Neural cell (in vitro differentiated cells): Measurements from ENCODE around the gene LPGAT1. TPM values are rescaled to one million over a fixed set of nuclear protein-coding genes. Genes with fewer than 3 reads are reported as not detected.

Experiments
- H2AFZ ChIP-seq: fragments of 200-600, 300-800 bp; sonication (generic), shearing (Covaris generic); 2 replicates; pipeline ENCODE4 v1.6.0; 2014; ENCODE audit warnings: low read depth, mild to moderate bottlenecking, antibody characterized with exemption, low read length, moderate library complexity
- H3F3A ChIP-seq: fragments of 200-600 bp; shearing (Covaris generic); 2 replicates; pipeline ENCODE4 v1.6.1; 2016; ENCODE audit warnings: mild to moderate bottlenecking, moderate library complexity, mixed read lengths, antibody characterized with exemption, low read length; ENCODE audit not compliant: insufficient read depth, poor library complexity, severe bottlenecking
- H3K27ac ChIP-seq: fragments of 200-600, 300-800 bp; sonication (generic), shearing (Covaris generic); 2 replicates; pipeline ENCODE4 v1.5.1; 2014; ENCODE audit warnings: mild to moderate bottlenecking, low read length, moderate library complexity
- H3K27me3 ChIP-seq: fragments of 300-800, 200-600 bp; sonication (generic), shearing (Covaris generic); 2 replicates; pipeline ENCODE4 v1.6.0; 2014; ENCODE audit warnings: mild to moderate bottlenecking, low read depth, low read length, moderate library complexity; ENCODE audit not compliant: insufficient read depth
- H3K36me3 ChIP-seq: fragments of 300-800, 200-600 bp; sonication (generic), shearing (Covaris generic); 2 replicates; pipeline ENCODE4 v1.5.1; 2014; ENCODE audit warnings: mild to moderate bottlenecking, antibody characterized with exemption, low read length, moderate library complexity; ENCODE audit not compliant: insufficient read depth
- H3K4me2 ChIP-seq: fragments of 300-800, 200-600 bp; sonication (generic), shearing (Covaris generic); 2 replicates; pipeline ENCODE4 v1.6.0; 2014; ENCODE audit warnings: mild to moderate bottlenecking, low read length
- H3K4me3 ChIP-seq: fragments of 300-800, 200-600 bp; sonication (generic), shearing (Covaris generic); 2 replicates; pipeline ENCODE4 v1.5.1; 2014; ENCODE audit warnings: mild to moderate bottlenecking, low read length, moderate library complexity
- H3K79me2 ChIP-seq: fragments of 200-600 bp; shearing (Covaris generic); replicated peaks from 2 replicates; pipeline ENCODE4 v1.6.0; 2014; ENCODE audit warnings: mild to moderate bottlenecking, low read length, moderate library complexity; ENCODE audit not compliant: insufficient read depth
- H3K9ac ChIP-seq: fragments of 300-800, 200-600 bp; sonication (generic), shearing (Covaris generic); 2 replicates; pipeline ENCODE4 v1.6.1; 2016; ENCODE audit warnings: mild to moderate bottlenecking, low read length, mixed read lengths
- H3K9me2 ChIP-seq: fragments of 200-600 bp; shearing (Covaris generic); 2 replicates; pipeline ENCODE4 v1.6.1; 2016; ENCODE audit warnings: mild to moderate bottlenecking, low read length, mixed read lengths; ENCODE audit not compliant: insufficient read depth
- H3K9me3 ChIP-seq: fragments of 200-600, 300-800 bp; sonication (generic), shearing (Covaris generic); 2 replicates; pipeline ENCODE4 v1.6.1; 2016; ENCODE audit warnings: mild to moderate bottlenecking, mixed run types, low read length, moderate library complexity, mixed read lengths
- H4K20me1 ChIP-seq: fragments of 200-600 bp; shearing (Covaris generic); 2 replicates; pipeline ENCODE4 v1.6.1; 2016; ENCODE audit warnings: mild to moderate bottlenecking, mixed run types; ENCODE audit not compliant: insufficient read depth
- EP300 ChIP-seq: fragments of 450-650 bp; conservative IDR thresholded peaks from 2 replicates; pipeline ENCODE4 v1.6.1; 2014; ENCODE audit warnings: antibody characterized with exemption, mild to moderate bottlenecking, moderate library complexity; ENCODE audit not compliant: poor library complexity, severe bottlenecking
- EZH2 ChIP-seq: fragments of 200-600, 300-800 bp; shearing (Covaris generic), sonication (generic); IDR thresholded peaks from 2 replicates; pipeline ENCODE4 v1.6.1; 2014; ENCODE audit warnings: antibody characterized with exemption, low read length, borderline replicate concordance, mild to moderate bottlenecking; ENCODE audit not compliant: insufficient read depth, poor library complexity, severe bottlenecking
- MXI1 ChIP-seq: fragments of 450-650 bp; conservative IDR thresholded peaks from 2 replicates; pipeline ENCODE4 v1.6.1; 2014; ENCODE audit warnings: antibody characterized with exemption, mild to moderate bottlenecking; ENCODE audit not compliant: poor library complexity, severe bottlenecking
- POLR2AphosphoS5 ChIP-seq: IDR thresholded peaks from 2 replicates; pipeline ENCODE4 v1.6.1; 2012
- RAD21 ChIP-seq: fragments of 450-650 bp; conservative IDR thresholded peaks from 2 replicates; pipeline ENCODE4 v1.6.1; 2014; ENCODE audit warnings: antibody characterized with exemption, mild to moderate bottlenecking, moderate library complexity
- SMC3 ChIP-seq: fragments of 450-650 bp; conservative IDR thresholded peaks from 2 replicates; pipeline ENCODE4 v1.6.1; 2014; ENCODE audit warnings: antibody characterized with exemption, mild to moderate bottlenecking, moderate library complexity; ENCODE audit not compliant: poor library complexity
- TAF1 ChIP-seq: IDR thresholded peaks from 2 replicates; pipeline ENCODE4 v1.6.1; 2012; ENCODE audit warnings: low read depth
- polyA plus RNA-seq: library from polyadenylated mRNA; depleted of rRNA; stranded (reverse); fragments of >200 nt; gene quantifications from 2 replicates; pipeline ENCODE4 v1.2.3, GENCODE V29; 2014
- TF ChIP-seq, protein P1 (sequence below): IDR thresholded peaks from 2 replicates; pipeline ENCODE4 v1.6.1; 2012; ENCODE audit warnings: borderline replicate concordance
- TF ChIP-seq, protein P2 (sequence below): fragments of 450-650 bp; IDR thresholded peaks from 2 replicates; pipeline ENCODE4 v1.5.1; 2014; ENCODE audit warnings: antibody characterized with exemption, mild to moderate bottlenecking, moderate library complexity; ENCODE audit not compliant: poor library complexity, severe bottlenecking

The LPGAT1 gene
- polyA plus RNA-seq, 1 donor from 2014 or later, result 53.1 TPM

GRCh38 chr1:211715971-211716370, 114.6 kb downstream of the LPGAT1 start:
- Histone ChIP-seq H3K79me2 (no peaks in the 10 kb centered on the region), H3K27me3 (no peaks in the 10 kb centered on the region), H4K20me1 (no peaks in the 10 kb centered on the region), H3K9me3 (no peaks in the 10 kb centered on the region), H3K4me2 (no peak overlapping the region), H3K4me3 (no peak overlapping the region), H3F3A (no peaks in the 10 kb centered on the region), H3K9me2 (no peaks in the 10 kb centered on the region), H3K27ac (no peak overlapping the region), H3K36me3 (no peaks in the 10 kb centered on the region), H3K9ac (no peak overlapping the region), H2AFZ (no peak overlapping the region)
- TF ChIP-seq SMC3, result no peak
- TF ChIP-seq, protein P1, sequence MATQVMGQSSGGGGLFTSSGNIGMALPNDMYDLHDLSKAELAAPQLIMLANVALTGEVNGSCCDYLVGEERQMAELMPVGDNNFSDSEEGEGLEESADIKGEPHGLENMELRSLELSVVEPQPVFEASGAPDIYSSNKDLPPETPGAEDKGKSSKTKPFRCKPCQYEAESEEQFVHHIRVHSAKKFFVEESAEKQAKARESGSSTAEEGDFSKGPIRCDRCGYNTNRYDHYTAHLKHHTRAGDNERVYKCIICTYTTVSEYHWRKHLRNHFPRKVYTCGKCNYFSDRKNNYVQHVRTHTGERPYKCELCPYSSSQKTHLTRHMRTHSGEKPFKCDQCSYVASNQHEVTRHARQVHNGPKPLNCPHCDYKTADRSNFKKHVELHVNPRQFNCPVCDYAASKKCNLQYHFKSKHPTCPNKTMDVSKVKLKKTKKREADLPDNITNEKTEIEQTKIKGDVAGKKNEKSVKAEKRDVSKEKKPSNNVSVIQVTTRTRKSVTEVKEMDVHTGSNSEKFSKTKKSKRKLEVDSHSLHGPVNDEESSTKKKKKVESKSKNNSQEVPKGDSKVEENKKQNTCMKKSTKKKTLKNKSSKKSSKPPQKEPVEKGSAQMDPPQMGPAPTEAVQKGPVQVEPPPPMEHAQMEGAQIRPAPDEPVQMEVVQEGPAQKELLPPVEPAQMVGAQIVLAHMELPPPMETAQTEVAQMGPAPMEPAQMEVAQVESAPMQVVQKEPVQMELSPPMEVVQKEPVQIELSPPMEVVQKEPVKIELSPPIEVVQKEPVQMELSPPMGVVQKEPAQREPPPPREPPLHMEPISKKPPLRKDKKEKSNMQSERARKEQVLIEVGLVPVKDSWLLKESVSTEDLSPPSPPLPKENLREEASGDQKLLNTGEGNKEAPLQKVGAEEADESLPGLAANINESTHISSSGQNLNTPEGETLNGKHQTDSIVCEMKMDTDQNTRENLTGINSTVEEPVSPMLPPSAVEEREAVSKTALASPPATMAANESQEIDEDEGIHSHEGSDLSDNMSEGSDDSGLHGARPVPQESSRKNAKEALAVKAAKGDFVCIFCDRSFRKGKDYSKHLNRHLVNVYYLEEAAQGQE, result no peak
- TF ChIP-seq MXI1, result no peak
- TF ChIP-seq TAF1, result no peak
- no peak for TF ChIP-seq EP300
- TF ChIP-seq, protein P2, sequence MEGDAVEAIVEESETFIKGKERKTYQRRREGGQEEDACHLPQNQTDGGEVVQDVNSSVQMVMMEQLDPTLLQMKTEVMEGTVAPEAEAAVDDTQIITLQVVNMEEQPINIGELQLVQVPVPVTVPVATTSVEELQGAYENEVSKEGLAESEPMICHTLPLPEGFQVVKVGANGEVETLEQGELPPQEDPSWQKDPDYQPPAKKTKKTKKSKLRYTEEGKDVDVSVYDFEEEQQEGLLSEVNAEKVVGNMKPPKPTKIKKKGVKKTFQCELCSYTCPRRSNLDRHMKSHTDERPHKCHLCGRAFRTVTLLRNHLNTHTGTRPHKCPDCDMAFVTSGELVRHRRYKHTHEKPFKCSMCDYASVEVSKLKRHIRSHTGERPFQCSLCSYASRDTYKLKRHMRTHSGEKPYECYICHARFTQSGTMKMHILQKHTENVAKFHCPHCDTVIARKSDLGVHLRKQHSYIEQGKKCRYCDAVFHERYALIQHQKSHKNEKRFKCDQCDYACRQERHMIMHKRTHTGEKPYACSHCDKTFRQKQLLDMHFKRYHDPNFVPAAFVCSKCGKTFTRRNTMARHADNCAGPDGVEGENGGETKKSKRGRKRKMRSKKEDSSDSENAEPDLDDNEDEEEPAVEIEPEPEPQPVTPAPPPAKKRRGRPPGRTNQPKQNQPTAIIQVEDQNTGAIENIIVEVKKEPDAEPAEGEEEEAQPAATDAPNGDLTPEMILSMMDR, result no peak
- no peak for TF ChIP-seq POLR2AphosphoS5
- TF ChIP-seq EZH2, result no peak
- no peak for TF ChIP-seq RAD21

GRCh38 chr1:211714154-211714553, 116.4 kb downstream of the LPGAT1 start:
- H3K36me3 ChIP-seq, result no peaks in the 10 kb centered on the region
- H3K9ac ChIP-seq, result no peak overlapping the region
- TF ChIP-seq MXI1 (no peak), EZH2 (no peak), POLR2AphosphoS5 (no peak), RAD21 (no peak), TAF1 (no peak), EP300 (no peak), SMC3 (no peak)
- TF ChIP-seq, protein P1, result no peak
- TF ChIP-seq, protein P2, result no peak
- H2AFZ ChIP-seq, result no peak overlapping the region
- no peaks in the 10 kb centered on the region for H3F3A ChIP-seq
- no peaks in the 10 kb centered on the region for H3K9me2 ChIP-seq
- H3K27me3 ChIP-seq, result no peaks in the 10 kb centered on the region
- no peak overlapping the region for H3K4me3 ChIP-seq
- no peaks in the 10 kb centered on the region for H3K9me3 ChIP-seq
- H3K27ac ChIP-seq, result no peak overlapping the region
- H3K4me2 ChIP-seq, result no peak overlapping the region
- no peaks in the 10 kb centered on the region for H4K20me1 ChIP-seq
- H3K79me2 ChIP-seq, result no peaks in the 10 kb centered on the region
